HepG2 (cell line): ENCODE measurements around the gene HBEGF. TPM values are rescaled to one million over a fixed set of nuclear protein-coding genes. Genes with fewer than 3 reads are reported as not detected.

Experiments
- ATAC-seq: fragments of 200-7000 bp; cut with Tn5 transposase; 3 replicates; pipeline ENCODE4 v1.9.1; 2020; ENCODE audit warnings: mild to moderate bottlenecking, moderate library complexity
- BruUV-seq: library from RNA; stranded (reverse); fragments of 400-500 nt; replicated peaks from 2 replicates; lab custom pipeline; 2021; lab: Mats Ljungman, UMichigan
- CTCF ChIA-PET: fragments of 300-600 bp; formaldehyde crosslinking; extraction: SDS; loops from one replicate; lab custom pipeline; 2021; ENCODE audit warnings: low total read pairs, inconsistent platforms, low intra/inter-chr PET ratio; lab: Yijun Ruan, JAX
- POLR2A ChIA-PET: fragments of 350-600 bp; sonication (Branson Sonifier 250); formaldehyde crosslinking; loops from one replicate; lab custom pipeline; 2020; ENCODE audit warnings: antibody characterized with exemption, inconsistent platforms; lab: Yijun Ruan, JAX
- DNase-seq: peaks from one replicate; pipeline ENCODE4 v3.0.0-alpha.2; 2015; ENCODE audit warnings: low spot score
- FAIRE-seq: peaks from 3 replicates; lab custom pipeline; 2011; peaks lifted over from hg19 to GRCh38; lab: Jason Lieb, UNC
- H2AFZ ChIP-seq: one replicate; pipeline ENCODE4 v1.6.1; 2011; ENCODE audit warnings: low read length, inconsistent platforms
- H3K27ac ChIP-seq: fragments of 300-600 bp; 3 replicates; pipeline ENCODE4 v1.8.0; 2011; ENCODE audit warnings: mixed run types, mild to moderate bottlenecking, mixed read lengths, low read length, inconsistent platforms; ENCODE audit not compliant: insufficient read depth; ENCODE audit errors: extremely low read length
- H3K27me3 ChIP-seq, 2 experiments: fragments of 200-600 bp in 1 of 2; 2 replicates in 1 of 2; 3 replicates in 1 of 2; pipeline versions ENCODE4 v1.6.0 to v1.8.0; 2011; ENCODE audit warnings: low read length in 2 of 2, mild to moderate bottlenecking in 2 of 2, moderate library complexity in 2 of 2, inconsistent platforms in 1 of 2; ENCODE audit not compliant: insufficient read depth in 2 of 2, control insufficient read depth in 1 of 2
- H3K36me3 ChIP-seq, 2 experiments: fragments of 200-600 bp in 1 of 2; replicated peaks in 1 of 2; 2 replicates in 1 of 2; 3 replicates in 1 of 2; pipeline versions ENCODE4 v1.5.1 to v1.8.0; 2011; ENCODE audit warnings: low read length in 2 of 2, inconsistent platforms in 1 of 2; ENCODE audit not compliant: insufficient read depth in 2 of 2, control insufficient read depth in 1 of 2
- H3K4me1 ChIP-seq: 2 replicates; pipeline ENCODE4 v1.5.1; 2012; ENCODE audit warnings: low read length, inconsistent platforms; ENCODE audit not compliant: insufficient read depth
- H3K4me2 ChIP-seq: 2 replicates; pipeline ENCODE4 v1.6.0; 2011; ENCODE audit warnings: low read depth, low read length, inconsistent platforms
- H3K4me3 ChIP-seq, 3 experiments: fragments of 200-600 bp in 1 of 3; sonication (generic), shearing (Covaris generic) in 1 of 3; replicated peaks in 1 of 3; 2 replicates each; pipeline ENCODE4 v1.5.1; 2011 to 2016; ENCODE audit warnings: low read length in 3 of 3, inconsistent platforms in 2 of 3, low read depth in 2 of 3, mild to moderate bottlenecking in 2 of 3, control low read depth in 1 of 3, mixed read lengths in 1 of 3; ENCODE audit not compliant: insufficient read depth in 1 of 3
- H3K79me2 ChIP-seq: one replicate; pipeline ENCODE4 v1.6.1; 2011; ENCODE audit warnings: low read length, inconsistent platforms; ENCODE audit not compliant: insufficient read depth
- H3K9ac ChIP-seq: 2 replicates; pipeline ENCODE4 v1.6.0; 2011; ENCODE audit warnings: mild to moderate bottlenecking, low read depth, low read length, inconsistent platforms; ENCODE audit not compliant: insufficient read depth
- H3K9me3 ChIP-seq: 2 replicates; pipeline ENCODE4 v1.5.1; 2012; ENCODE audit warnings: mild to moderate bottlenecking, low read length
- H4K20me1 ChIP-seq: 2 replicates; pipeline ENCODE4 v1.6.0; 2011; ENCODE audit warnings: inconsistent platforms, mild to moderate bottlenecking, low read length, moderate library complexity; ENCODE audit not compliant: insufficient read depth
- FOXK2 ChIP-seq: fragments of 450-650 bp; IDR thresholded peaks from 2 replicates; pipeline ENCODE4 v1.6.1; 2016
- FOXO1 ChIP-seq: sonication (generic); formaldehyde crosslinking; IDR thresholded peaks from 2 replicates; pipeline ENCODE4 v1.4.0; 2020; ENCODE audit warnings: missing genetic modification reagents
- ISL2 ChIP-seq: sonication (generic); formaldehyde crosslinking; IDR thresholded peaks from 2 replicates; pipeline ENCODE4 v1.5.0; 2020; ENCODE audit warnings: missing genetic modification reagents
- JUND ChIP-seq: sonication (generic); formaldehyde crosslinking; IDR thresholded peaks from 2 replicates; pipeline ENCODE4 v1.8.0; 2022; ENCODE audit warnings: mild to moderate bottlenecking, missing genetic modification reagents
- KDM1A ChIP-seq: IDR thresholded peaks from 2 replicates; pipeline ENCODE4 v1.6.1; 2016; ENCODE audit warnings: missing compliant biosample characterization
- PAX8 ChIP-seq: sonication (generic); formaldehyde crosslinking; IDR thresholded peaks from 2 replicates; pipeline ENCODE4 v1.8.0; 2022; ENCODE audit warnings: mild to moderate bottlenecking, missing genetic modification reagents, borderline replicate concordance
- TAF15 ChIP-seq: fragments of 200-400 bp; formaldehyde crosslinking; IDR thresholded peaks from one replicate; pipeline ENCODE4 v1.6.1; 2018; ENCODE audit warnings: mild to moderate bottlenecking, low read depth, low read length; ENCODE audit not compliant: poor library complexity, severe bottlenecking
- ZNF253 ChIP-seq: sonication (generic); formaldehyde crosslinking; IDR thresholded peaks from 2 replicates; pipeline ENCODE4 v1.8.0; 2022; ENCODE audit warnings: mild to moderate bottlenecking, missing genetic modification reagents, borderline replicate concordance
- ZNF333 ChIP-seq: sonication (generic); formaldehyde crosslinking; IDR thresholded peaks from 2 replicates; pipeline ENCODE4 v1.4.0; 2020; ENCODE audit warnings: mild to moderate bottlenecking, missing genetic modification reagents, borderline replicate concordance
- ZNF383 ChIP-seq: sonication (generic); formaldehyde crosslinking; IDR thresholded peaks from 2 replicates; pipeline ENCODE4 v1.4.0; 2020; ENCODE audit warnings: missing genetic modification reagents, mild to moderate bottlenecking, borderline replicate concordance
- ZNF609 ChIP-seq: sonication (generic); formaldehyde crosslinking; IDR thresholded peaks from 2 replicates; pipeline ENCODE4 v1.4.0; 2020; ENCODE audit warnings: mild to moderate bottlenecking, missing genetic modification reagents, borderline replicate concordance
- ZNF83 ChIP-seq: sonication (generic); formaldehyde crosslinking; IDR thresholded peaks from 2 replicates; pipeline ENCODE4 v1.4.0; 2020; ENCODE audit warnings: missing genetic modification reagents, mild to moderate bottlenecking, borderline replicate concordance
- WGBS: methylation state at CpG from one replicate; pipeline ENCODE4 v1.1.6; 2017; ENCODE audit warnings: low lambda C conversion rate; 5-methylcytosine and 5-hydroxymethylcytosine counted together
- in situ Hi-C: cut with HindIII; loops from 2 replicates; pipeline ENCODE4 v1.10.0; 2017; ENCODE audit warnings: low pct_unique_long_range_greater_than_20kb; ENCODE audit not compliant: extremely low pct_ligation_motif_present
- intact Hi-C: fragments of 100-400 bp; cut with micrococcal nuclease; formaldehyde crosslinking; loops from one replicate; pipeline ENCODE4 v1.10.0; 2022; ENCODE audit not compliant: unreplicated experiment
- polyA plus RNA-seq, 8 experiments: library from polyadenylated mRNA; depleted of rRNA in 3 of 8; stranded (reverse) in 7 of 8; unstranded in 1 of 8; fragments of >200 nt; fragmentation: Illumina TruSeq in 4 of 8; extraction: Trizol in 4 of 8; gene quantifications; 2 replicates each; pipeline versions ENCODE4 v1.2.1 to v1.2.3, GENCODE V29; 2011 to 2016; ENCODE audit warnings: low read depth in 4 of 8, missing spikeins in 1 of 8, mixed read lengths in 1 of 8; ENCODE audit not compliant: insufficient read depth in 1 of 8
- total RNA-seq, 5 experiments: library from RNA; depleted of rRNA; stranded (reverse); fragments of >200 nt; fragmentation: Illumina TruSeq; extraction: Trizol; gene quantifications; 2 replicates each; pipeline ENCODE4 v1.2.3, GENCODE V29; 2016; ENCODE audit warnings: low read depth in 1 of 5
- TF ChIP-seq, protein P1 (sequence below): sonication (generic); formaldehyde crosslinking; IDR thresholded peaks from 2 replicates; pipeline ENCODE4 v1.4.0; 2020; ENCODE audit warnings: missing genetic modification reagents
- TF ChIP-seq, protein P2 (sequence below): sonication (generic); formaldehyde crosslinking; IDR thresholded peaks from 2 replicates; pipeline ENCODE4 v1.5.0; 2020; ENCODE audit warnings: missing genetic modification reagents, mild to moderate bottlenecking, borderline replicate concordance
- TF ChIP-seq, protein P3 (sequence below): sonication (generic); formaldehyde crosslinking; IDR thresholded peaks from 2 replicates; pipeline ENCODE4 v1.8.0; 2022; ENCODE audit warnings: low read depth, missing genetic modification reagents

HBEGF gene
- total and polyA plus RNA-seq, 2 of the 13 experiments (the other 11 are each of a cell fraction or from before 2014, with no cell fraction given): 1.7 to 5.0 TPM

GRCh38 chr5:140371356-140372151 is 25.2 kb upstream of the HBEGF start:
- no peak for ATAC-seq
- H4K20me1 ChIP-seq: no peaks in the 10 kb centered on the region
- H3K4me1 ChIP-seq: peaks cover 24% of the 10 kb centered on the region
- H3K9ac ChIP-seq: no peak overlapping the region
- FAIRE-seq: no peak
- H3K4me3 ChIP-seq: no peak overlapping the region
- CTCF ChIA-PET: no interaction called here
- intact Hi-C loops: loop anchor here (10.0 kb wide), 1 partner anchor 123 kb away; no protein-coding TSS in a partner anchor
- no peak overlapping the region for H3K4me2 ChIP-seq
- WGBS: 20% methylated on average over 3 of the region's 3 CpGs
- DNase-seq: no peak
- in situ Hi-C loops: no loop called here
- no peak overlapping the region for H2AFZ ChIP-seq
- no peaks in the 10 kb centered on the region for H3K79me2 ChIP-seq
- POLR2A ChIA-PET: no interaction called here
- no peaks in the 10 kb centered on the region for H3K9me3 ChIP-seq
- no peak overlapping the region for H3K27ac ChIP-seq
- no peaks in the 10 kb centered on the region for H3K36me3 ChIP-seq
- no TSS peak for BruUV-seq
- no peaks in the 10 kb centered on the region for H3K27me3 ChIP-seq
- TF ChIP-seq FOXK2 (no peak), ZNF333 (CRISPR knock-in tag) (no peak), ZNF253 (CRISPR knock-in tag) (no peak), ISL2 (CRISPR knock-in tag) (no peak), KDM1A (CRISPR knock-in tag) (no peak), JUND (CRISPR knock-in tag) (no peak), ZNF609 (no peak), ZNF383 (no peak), PAX8 (no peak), FOXO1 (no peak), TAF15 (no peak), ZNF83 (no peak)
- TF ChIP-seq, protein P1, sequence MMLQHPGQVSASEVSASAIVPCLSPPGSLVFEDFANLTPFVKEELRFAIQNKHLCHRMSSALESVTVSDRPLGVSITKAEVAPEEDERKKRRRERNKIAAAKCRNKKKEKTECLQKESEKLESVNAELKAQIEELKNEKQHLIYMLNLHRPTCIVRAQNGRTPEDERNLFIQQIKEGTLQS: no peak
- TF ChIP-seq, protein P2, sequence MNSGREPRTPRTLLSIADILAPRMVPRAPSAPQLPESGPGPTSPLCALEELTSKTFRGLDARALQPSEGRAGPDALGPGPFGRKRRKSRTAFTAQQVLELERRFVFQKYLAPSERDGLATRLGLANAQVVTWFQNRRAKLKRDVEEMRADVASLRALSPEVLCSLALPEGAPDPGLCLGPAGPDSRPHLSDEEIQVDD (CRISPR knock-in tag): no peak
- TF ChIP-seq, protein P3, sequence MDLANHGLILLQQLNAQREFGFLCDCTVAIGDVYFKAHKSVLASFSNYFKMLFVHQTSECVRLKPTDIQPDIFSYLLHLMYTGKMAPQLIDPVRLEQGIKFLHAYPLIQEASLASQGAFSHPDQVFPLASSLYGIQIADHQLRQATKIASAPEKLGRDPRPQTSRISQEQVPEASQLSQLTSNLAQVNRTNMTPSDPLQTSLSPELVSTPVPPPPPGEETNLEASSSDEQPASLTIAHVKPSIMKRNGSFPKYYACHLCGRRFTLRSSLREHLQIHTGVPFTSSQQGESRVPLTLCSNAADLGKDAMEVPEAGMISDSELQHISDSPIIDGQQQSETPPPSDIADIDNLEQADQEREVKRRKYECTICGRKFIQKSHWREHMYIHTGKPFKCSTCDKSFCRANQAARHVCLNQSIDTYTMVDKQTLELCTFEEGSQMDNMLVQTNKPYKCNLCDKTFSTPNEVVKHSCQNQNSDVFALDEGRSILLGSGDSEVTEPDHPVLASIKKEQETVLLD (CRISPR knock-in tag): no peak
